ENCODE data around the gene DCST2. TPM values are rescaled to one million over a fixed set of nuclear protein-coding genes. Genes with fewer than 3 reads are reported as not detected.

The DCST2 gene
- polyA plus RNA-seq, 2 of the 4 experiments (the other 2 are of a cell fraction): 0.23 to 1.0 TPM

DNA sequence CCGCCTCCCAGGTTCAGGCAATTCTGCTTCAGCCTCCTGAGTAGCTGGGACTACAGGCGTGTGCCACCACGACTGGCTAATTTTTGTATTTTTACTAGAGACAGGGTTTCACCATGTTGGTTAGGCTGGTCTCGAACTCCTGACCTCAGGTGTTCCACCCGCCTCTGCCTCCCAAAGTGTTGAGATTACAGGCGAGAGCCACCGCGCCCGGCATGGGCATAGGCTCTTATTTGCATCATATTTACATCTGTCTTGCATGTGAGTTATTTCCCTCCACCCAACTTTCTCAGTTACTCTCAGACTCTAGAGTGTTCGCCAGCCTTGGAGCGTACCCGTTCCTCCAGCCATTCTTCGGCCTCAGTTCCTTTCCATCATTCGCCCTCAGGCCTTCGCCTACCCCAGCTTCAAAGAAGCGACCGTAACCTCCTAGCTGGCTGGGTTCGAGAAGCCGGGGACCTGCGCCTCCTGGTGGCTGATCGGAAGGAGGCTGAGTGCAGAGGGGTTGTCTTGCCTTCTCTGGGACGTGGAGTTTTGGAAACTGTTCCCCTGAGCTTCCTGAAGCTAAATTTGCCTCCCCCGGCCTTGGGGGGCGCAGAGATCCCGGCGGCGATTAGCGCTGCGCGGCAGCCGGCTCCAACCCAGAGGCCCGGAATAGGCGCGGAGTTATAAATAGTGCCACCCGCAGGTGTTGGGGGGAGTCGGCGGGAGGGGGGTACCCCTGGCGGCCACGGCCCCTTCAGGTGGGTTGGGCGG lies 34.6 kb downstream of the DCST2 start:
- Histone ChIP-seq H3K4me3 (peak overlapping the region; percentile 80; the same call in 2 of the 3 replicates), H3K4me2 (peak overlapping the region; percentile 99), H3K4me1 (peaks cover 32% of the 10 kb centered on the region), H3K27ac (peak overlapping the region; percentile 98 to 100), H3K9me3 (no peaks in the 10 kb centered on the region)
- DNase-seq (ENCODE audit: low read depth in 1 of 2, low spot score in 1 of 2): peak; percentile 79 to 82
- POLR2A ChIA-PET: interaction anchor here (0.6 to 4.8 kb wide), 5 partner anchors 11 to 28 kb away, joined by 3 to 52 read pairs (median 10); partner anchors contain the start of genes CKS1B, FLAD1 and SHC1
- ATAC-seq: peak in 1 of 2 experiments; percentile 6; a peak in 3 of 6 replicates
- 27% methylated on average over 28 of the region's 40 CpGs for WGBS (ENCODE audit: missing lambda C conversion rate)
- TF ChIP-seq, protein P1, sequence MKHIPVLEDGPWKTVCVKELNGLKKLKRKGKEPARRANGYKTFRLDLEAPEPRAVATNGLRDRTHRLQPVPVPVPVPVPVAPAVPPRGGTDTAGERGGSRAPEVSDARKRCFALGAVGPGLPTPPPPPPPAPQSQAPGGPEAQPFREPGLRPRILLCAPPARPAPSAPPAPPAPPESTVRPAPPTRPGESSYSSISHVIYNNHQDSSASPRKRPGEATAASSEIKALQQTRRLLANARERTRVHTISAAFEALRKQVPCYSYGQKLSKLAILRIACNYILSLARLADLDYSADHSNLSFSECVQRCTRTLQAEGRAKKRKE (CRISPR knock-in tag; IDR thresholded peaks at IDR 0.05; ENCODE audit: low read depth): no peak
- TF ChIP-seq KDM1A (IDR thresholded peaks at IDR 0.05; ENCODE audit: low read depth) (no peak), RCOR1 (IDR thresholded peaks at IDR 0.05; ENCODE audit: low read depth, low read length) (no peak), NPAS2 (CRISPR knock-in tag; IDR thresholded peaks at IDR 0.05; ENCODE audit: borderline replicate concordance) (no peak), CBX2 (IDR thresholded peaks at IDR 0.05; ENCODE audit: borderline replicate concordance, low read depth) (no peak), SMC3 (IDR thresholded peaks at IDR 0.05) (peak; percentile 87), POLR2AphosphoS2 (conservative IDR thresholded peaks at IDR 0.05; ENCODE audit: low read length) (no peak), NFE2L2 (conservative IDR thresholded peaks at IDR 0.05; ENCODE audit: low read length) (no peak), CHD2 (IDR thresholded peaks at IDR 0.05; ENCODE audit: low read length, partially characterized antibody) (no peak), ZSCAN20 (CRISPR knock-in tag; IDR thresholded peaks at IDR 0.05) (no peak), HDAC2 (IDR thresholded peaks at IDR 0.05) (no peak), ZC3H11A (IDR thresholded peaks at IDR 0.05) (no peak), JUN (IDR thresholded peaks at IDR 0.05) (0 out of 5 replicates have a peak, but pooled peaks of 1 of the 2 experiments have one; percentile 21), EHMT2 (IDR thresholded peaks at IDR 0.05; ENCODE audit: low read depth) (no peak), EHF (CRISPR knock-in tag; IDR thresholded peaks at IDR 0.05) (no peak), TP53 (CRISPR knock-in tag; IDR thresholded peaks at IDR 0.05) (no peak), RAD21 (conservative IDR thresholded peaks at IDR 0.05 in 1 of 2, IDR thresholded peaks at IDR 0.05 in 1 of 2) (peak; percentile 68 to 76), POLR2A (IDR thresholded peaks at IDR 0.05; ENCODE audit: low read length) (no peak), MYC (IDR thresholded peaks at IDR 0.05; ENCODE audit: borderline replicate concordance, low read length) (no peak), FOSL2 (IDR thresholded peaks at IDR 0.05) (no peak), FOSL2 (CRISPR knock-in tag; IDR thresholded peaks at IDR 0.05) (no peak), ZFP36 (IDR thresholded peaks at IDR 0.05; ENCODE audit: borderline replicate concordance, partially characterized antibody) (no peak), RNF2 (IDR thresholded peaks at IDR 0.05; ENCODE audit: borderline replicate concordance, low read depth) (no peak), KDM5A (IDR thresholded peaks at IDR 0.05) (no peak), NR3C1 (IDR thresholded peaks at IDR 0.05) (no peak), RARB (CRISPR knock-in tag; IDR thresholded peaks at IDR 0.05) (no peak), FOXS1 (CRISPR knock-in tag; IDR thresholded peaks at IDR 0.05) (no peak), TFCP2L1 (CRISPR knock-in tag; IDR thresholded peaks at IDR 0.05) (no peak), MAZ (IDR thresholded peaks at IDR 0.05; ENCODE audit: borderline replicate concordance, low read depth, low read length) (no peak), CEBPB (IDR thresholded peaks at IDR 0.05) (no peak)
- TF ChIP-seq, protein P2, sequence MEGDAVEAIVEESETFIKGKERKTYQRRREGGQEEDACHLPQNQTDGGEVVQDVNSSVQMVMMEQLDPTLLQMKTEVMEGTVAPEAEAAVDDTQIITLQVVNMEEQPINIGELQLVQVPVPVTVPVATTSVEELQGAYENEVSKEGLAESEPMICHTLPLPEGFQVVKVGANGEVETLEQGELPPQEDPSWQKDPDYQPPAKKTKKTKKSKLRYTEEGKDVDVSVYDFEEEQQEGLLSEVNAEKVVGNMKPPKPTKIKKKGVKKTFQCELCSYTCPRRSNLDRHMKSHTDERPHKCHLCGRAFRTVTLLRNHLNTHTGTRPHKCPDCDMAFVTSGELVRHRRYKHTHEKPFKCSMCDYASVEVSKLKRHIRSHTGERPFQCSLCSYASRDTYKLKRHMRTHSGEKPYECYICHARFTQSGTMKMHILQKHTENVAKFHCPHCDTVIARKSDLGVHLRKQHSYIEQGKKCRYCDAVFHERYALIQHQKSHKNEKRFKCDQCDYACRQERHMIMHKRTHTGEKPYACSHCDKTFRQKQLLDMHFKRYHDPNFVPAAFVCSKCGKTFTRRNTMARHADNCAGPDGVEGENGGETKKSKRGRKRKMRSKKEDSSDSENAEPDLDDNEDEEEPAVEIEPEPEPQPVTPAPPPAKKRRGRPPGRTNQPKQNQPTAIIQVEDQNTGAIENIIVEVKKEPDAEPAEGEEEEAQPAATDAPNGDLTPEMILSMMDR (IDR thresholded peaks at IDR 0.05): peak; percentile 90
- TF ChIP-seq, protein P3, sequence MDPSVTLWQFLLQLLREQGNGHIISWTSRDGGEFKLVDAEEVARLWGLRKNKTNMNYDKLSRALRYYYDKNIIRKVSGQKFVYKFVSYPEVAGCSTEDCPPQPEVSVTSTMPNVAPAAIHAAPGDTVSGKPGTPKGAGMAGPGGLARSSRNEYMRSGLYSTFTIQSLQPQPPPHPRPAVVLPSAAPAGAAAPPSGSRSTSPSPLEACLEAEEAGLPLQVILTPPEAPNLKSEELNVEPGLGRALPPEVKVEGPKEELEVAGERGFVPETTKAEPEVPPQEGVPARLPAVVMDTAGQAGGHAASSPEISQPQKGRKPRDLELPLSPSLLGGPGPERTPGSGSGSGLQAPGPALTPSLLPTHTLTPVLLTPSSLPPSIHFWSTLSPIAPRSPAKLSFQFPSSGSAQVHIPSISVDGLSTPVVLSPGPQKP (IDR thresholded peaks at IDR 0.05; ENCODE audit: low read depth, low read length): no peak
- TF ChIP-seq, protein P4, sequence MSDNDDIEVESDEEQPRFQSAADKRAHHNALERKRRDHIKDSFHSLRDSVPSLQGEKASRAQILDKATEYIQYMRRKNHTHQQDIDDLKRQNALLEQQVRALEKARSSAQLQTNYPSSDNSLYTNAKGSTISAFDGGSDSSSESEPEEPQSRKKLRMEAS (IDR thresholded peaks at IDR 0.05): no peak; the same call in 1 of the 2 replicates
- TF ChIP-seq, protein P5, sequence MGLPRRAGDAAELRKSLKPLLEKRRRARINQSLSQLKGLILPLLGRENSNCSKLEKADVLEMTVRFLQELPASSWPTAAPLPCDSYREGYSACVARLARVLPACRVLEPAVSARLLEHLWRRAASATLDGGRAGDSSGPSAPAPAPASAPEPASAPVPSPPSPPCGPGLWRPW (IDR thresholded peaks at IDR 0.05): no peak
- no peak for FAIRE-seq
- CTCF ChIA-PET: interaction anchor here (0.5 to 1.5 kb wide), 5 partner anchors 86 to 518 kb away, joined by 3 to 4 read pairs (median 3); no protein-coding TSS in a partner anchor

All from A549 (cell line).